Measurements from ENCODE around the gene RPL7A.

DNA sequence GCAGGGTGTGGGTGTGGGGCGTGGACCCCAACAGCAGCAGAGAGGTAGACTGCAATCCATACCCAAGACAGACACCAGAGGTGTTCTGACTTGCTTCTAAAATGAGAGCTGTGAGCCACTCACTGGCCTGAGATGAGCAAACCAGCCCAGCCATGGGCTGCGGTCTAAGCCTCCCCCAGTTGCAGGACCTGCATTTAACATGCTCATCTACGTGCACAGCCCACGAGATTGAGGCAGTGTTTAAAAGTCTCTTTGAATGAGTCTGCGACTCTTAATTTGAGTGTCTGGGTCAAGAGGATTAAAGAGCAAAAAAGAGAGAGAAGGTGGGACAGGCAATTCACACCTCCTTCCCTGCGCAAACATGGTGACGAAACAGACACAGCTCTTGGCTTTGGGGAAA lies 21.9 kb downstream of the RPL7A start:
- TF ChIP-seq, protein P1, sequence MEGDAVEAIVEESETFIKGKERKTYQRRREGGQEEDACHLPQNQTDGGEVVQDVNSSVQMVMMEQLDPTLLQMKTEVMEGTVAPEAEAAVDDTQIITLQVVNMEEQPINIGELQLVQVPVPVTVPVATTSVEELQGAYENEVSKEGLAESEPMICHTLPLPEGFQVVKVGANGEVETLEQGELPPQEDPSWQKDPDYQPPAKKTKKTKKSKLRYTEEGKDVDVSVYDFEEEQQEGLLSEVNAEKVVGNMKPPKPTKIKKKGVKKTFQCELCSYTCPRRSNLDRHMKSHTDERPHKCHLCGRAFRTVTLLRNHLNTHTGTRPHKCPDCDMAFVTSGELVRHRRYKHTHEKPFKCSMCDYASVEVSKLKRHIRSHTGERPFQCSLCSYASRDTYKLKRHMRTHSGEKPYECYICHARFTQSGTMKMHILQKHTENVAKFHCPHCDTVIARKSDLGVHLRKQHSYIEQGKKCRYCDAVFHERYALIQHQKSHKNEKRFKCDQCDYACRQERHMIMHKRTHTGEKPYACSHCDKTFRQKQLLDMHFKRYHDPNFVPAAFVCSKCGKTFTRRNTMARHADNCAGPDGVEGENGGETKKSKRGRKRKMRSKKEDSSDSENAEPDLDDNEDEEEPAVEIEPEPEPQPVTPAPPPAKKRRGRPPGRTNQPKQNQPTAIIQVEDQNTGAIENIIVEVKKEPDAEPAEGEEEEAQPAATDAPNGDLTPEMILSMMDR (IDR thresholded peaks at IDR 0.05), result no peak
- TF ChIP-seq POLR2A (IDR thresholded peaks at IDR 0.05), result no peak

All from uterus (tissue), 2 donors.